Measurements from ENCODE around the gene CD4. TPM values are rescaled to one million over a fixed set of nuclear protein-coding genes. Genes with fewer than 3 reads are reported as not detected.

Gene CD4
- total and polyA plus RNA-seq, 7 experiments from 2014 or later: 164 to 576 (median 256) TPM

DNA sequence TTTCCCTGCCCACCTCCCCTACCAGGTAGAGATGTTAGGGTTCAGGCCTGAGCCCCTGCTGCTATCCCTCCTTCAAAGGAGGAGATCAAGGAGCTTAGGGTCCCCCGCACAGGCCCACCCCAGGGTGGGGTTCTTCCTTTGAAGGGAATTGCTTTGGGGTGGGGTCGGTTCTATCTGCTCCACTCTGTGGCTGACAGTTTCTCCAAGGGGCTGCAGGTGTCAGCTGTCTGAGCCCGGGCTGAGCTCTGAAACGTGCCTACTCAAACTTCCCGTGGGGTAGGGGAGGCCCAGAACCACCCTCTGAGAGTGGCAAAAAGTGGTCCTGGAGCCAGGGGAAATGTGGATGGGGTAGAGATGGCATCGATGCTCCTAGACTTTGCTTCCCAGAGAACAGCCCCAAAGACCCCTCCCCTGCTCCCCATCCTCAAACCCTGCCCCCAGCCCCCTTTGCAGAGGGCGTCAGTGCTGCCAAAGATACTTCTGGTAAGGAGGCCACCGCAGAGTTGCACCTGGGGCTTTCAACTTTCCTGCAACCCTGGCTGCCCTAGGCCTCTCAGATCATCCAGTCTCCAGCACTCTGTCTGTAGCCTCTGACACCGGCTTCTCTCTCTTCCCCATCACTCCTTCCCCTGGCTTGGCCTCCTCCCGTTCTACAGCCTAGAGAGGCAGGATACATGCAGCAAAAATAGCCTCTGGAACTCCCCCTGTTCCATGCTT, 6.3 kb upstream of the CD4 start:
- Mint-ChIP-seq H3K36me3 (peaks cover 0 to 5% (median 0%) of the 10 kb centered on the region in 5 donors), H3K9me3 (no peaks in the 10 kb centered on the region), H3K4me1 (peaks cover 42 to 87% (median 84%) of the 10 kb centered on the region in 7 donors), H3K27me3 (no peaks in the 10 kb centered on the region), H3K27ac (peak overlapping the region; percentile 90 to 98 (median 94)), H3K4me3 (peak overlapping the region; percentile 14 to 69 (median 57))
- Histone ChIP-seq H3K36me3 (ENCODE audit: control insufficient read depth in 2 of 3, insufficient read depth in 3 of 3, low read length in 3 of 3) (no peaks in the 10 kb centered on the region), H3K9me3 (ENCODE audit: control insufficient read depth in 2 of 3, low read length in 3 of 3) (no peaks in the 10 kb centered on the region), H3K27ac (ENCODE audit: low read depth, low read length) (peak overlapping the region; percentile 88), H3K4me3 (ENCODE audit: low read length) (no peak overlapping the region), H3K4me1 (ENCODE audit: control insufficient read depth in 2 of 2, insufficient read depth in 2 of 2, low read length in 2 of 2) (peaks cover 4 to 82% of the 10 kb centered on the region in 2 donors), H3K27me3 (ENCODE audit: control insufficient read depth in 2 of 2, insufficient read depth in 2 of 2, low read length in 2 of 2) (no peaks in the 10 kb centered on the region)
- ATAC-seq (no peak), DNase-seq (peak in 1 of 9 donors; percentile 12)
- intact Hi-C loops (cut with micrococcal nuclease): loop anchor here in 1 of 2 donors (1.0 kb wide), 2 partner anchors 10 to 11 kb away; partner anchors contain the start of gene LAG3
- ChIA-PET POLR2A (interaction anchor here (0.6 to 5.1 kb wide), 11 partner anchors 9 to 93 kb away, joined by 3 to 40 read pairs (median 4); partner anchors contain the start of genes LAG3, MLF2 and ZNF384), CTCF (interaction anchor here (0.6 to 5.1 kb wide), 7 partner anchors 9 to 173 kb away, joined by 3 to 24 read pairs (median 3); partner anchors contain the start of genes CDCA3, MLF2, PTMS and USP5)

DNA sequence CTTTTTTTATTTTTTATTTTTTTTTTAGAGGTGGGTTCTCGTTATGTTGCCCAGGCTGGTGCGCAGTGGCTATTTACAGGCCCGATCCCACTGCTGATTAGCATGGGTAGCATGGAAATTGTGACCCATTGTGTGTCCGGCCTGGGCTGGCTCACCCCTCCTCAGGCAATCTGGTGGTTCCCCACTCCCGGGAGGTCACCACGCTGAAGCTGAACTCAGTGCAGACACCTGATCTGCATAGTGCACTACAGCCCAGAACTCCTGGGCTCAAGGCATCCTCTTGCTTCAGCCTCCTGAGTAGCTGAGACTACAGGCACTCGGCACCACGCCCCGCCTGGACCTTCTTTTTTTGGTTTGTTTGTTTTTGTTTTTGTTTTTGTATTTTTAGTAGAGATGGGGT, 5.5 kb upstream of the CD4 start:
- Mint-ChIP-seq H3K4me1 (peaks cover 39 to 87% (median 84%) of the 10 kb centered on the region in 7 donors), H3K36me3 (no peaks in the 10 kb centered on the region)
- intact Hi-C loops (cut with micrococcal nuclease): loop anchor here in 1 of 2 donors (1.0 kb wide), 2 partner anchors 9 to 12 kb away; partner anchors contain the start of gene LAG3

DNA sequence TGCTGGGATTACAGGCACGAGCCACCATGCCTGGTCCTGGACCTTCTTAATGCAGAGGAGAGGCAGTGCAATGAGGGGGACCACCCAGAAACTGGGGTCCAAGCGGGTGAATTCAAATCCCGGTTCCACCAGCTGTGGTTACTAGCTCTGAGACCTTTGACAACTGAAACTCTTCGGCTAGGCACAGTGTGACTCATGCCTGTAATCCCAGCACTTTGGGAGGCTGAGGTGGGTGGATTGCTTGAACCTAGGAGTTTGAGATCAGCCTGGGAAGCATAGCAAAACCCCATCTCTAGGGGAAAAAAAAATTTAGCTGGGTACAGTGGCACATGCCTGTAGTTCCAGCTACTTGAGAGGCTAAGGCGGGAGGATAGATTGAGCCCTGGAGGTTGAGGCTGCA, 5.0 kb upstream of the CD4 start:
- Mint-ChIP-seq H3K9me3 (no peaks in the 10 kb centered on the region), H3K27ac (peak overlapping the region; percentile 52 to 97 (median 94)), H3K36me3 (no peaks in the 10 kb centered on the region), H3K4me3 (peak overlapping the region in 4 of 10 donors; percentile 11 to 67 (median 40)), H3K27me3 (no peaks in the 10 kb centered on the region), H3K4me1 (peaks cover 39 to 87% (median 84%) of the 10 kb centered on the region in 7 donors)
- Histone ChIP-seq H3K27ac (ENCODE audit: low read depth, low read length) (peak overlapping the region; percentile 88), H3K4me1 (ENCODE audit: control insufficient read depth in 2 of 2, insufficient read depth in 2 of 2, low read length in 2 of 2) (peaks cover 0 to 83% of the 10 kb centered on the region in 2 donors), H3K4me3 (ENCODE audit: low read length) (no peak overlapping the region), H3K27me3 (ENCODE audit: control insufficient read depth in 2 of 2, insufficient read depth in 2 of 2, low read length in 2 of 2) (no peaks in the 10 kb centered on the region), H3K36me3 (ENCODE audit: control insufficient read depth in 2 of 3, insufficient read depth in 3 of 3, low read length in 3 of 3) (no peaks in the 10 kb centered on the region), H3K9me3 (ENCODE audit: control insufficient read depth in 2 of 3, low read length in 3 of 3) (no peaks in the 10 kb centered on the region)
- intact Hi-C loops (cut with micrococcal nuclease): no loop called here
- POLR2A ChIA-PET: interaction anchor here (1.1 to 5.1 kb wide), 4 partner anchors 8 to 45 kb away, joined by 3 to 40 read pairs (median 11); partner anchors contain the start of gene MLF2
- ATAC-seq (no peak), DNase-seq (peak in 1 of 9 donors; percentile 2)
- CTCF ChIA-PET: interaction anchor here (1.0 to 5.1 kb wide), 4 partner anchors 18 to 174 kb away, joined by 3 to 24 read pairs (median 6); partner anchors contain the start of gene PTMS

More for the DNA sequence above, 5.5 kb upstream of the CD4 start:
- Mint-ChIP-seq H3K27ac (peak overlapping the region; percentile 52 to 97 (median 94)), H3K27me3 (no peaks in the 10 kb centered on the region), H3K9me3 (no peaks in the 10 kb centered on the region), H3K4me3 (peak overlapping the region in 4 of 10 donors; percentile 55 to 67 (median 59))
- no peaks in the 10 kb centered on the region for H3K36me3 ChIP-seq (ENCODE audit: control insufficient read depth in 2 of 3, insufficient read depth in 3 of 3, low read length in 3 of 3)
- H3K9me3 ChIP-seq (ENCODE audit: control insufficient read depth in 2 of 3, low read length in 3 of 3): no peaks in the 10 kb centered on the region
- H3K4me3 ChIP-seq (ENCODE audit: low read length): no peak overlapping the region
- ATAC-seq (no peak), DNase-seq (peak in 1 of 9 donors; percentile 1)
- ChIA-PET POLR2A (interaction anchor here (0.6 to 5.1 kb wide), 8 partner anchors 9 to 94 kb away, joined by 3 to 40 read pairs (median 4); partner anchors contain the start of genes MLF2 and ZNF384), CTCF (interaction anchor here (1.2 to 5.1 kb wide), 3 partner anchors 17 to 173 kb away, joined by 3 to 24 read pairs (median 8); partner anchors contain the start of gene PTMS)
- H3K4me1 ChIP-seq (ENCODE audit: control insufficient read depth in 2 of 2, insufficient read depth in 2 of 2, low read length in 2 of 2): peaks cover under 1 to 83% of the 10 kb centered on the region in 2 donors
- H3K27ac ChIP-seq (ENCODE audit: low read depth, low read length): peak overlapping the region; percentile 88
- no peaks in the 10 kb centered on the region for H3K27me3 ChIP-seq (ENCODE audit: control insufficient read depth in 2 of 2, insufficient read depth in 2 of 2, low read length in 2 of 2)

DNA sequence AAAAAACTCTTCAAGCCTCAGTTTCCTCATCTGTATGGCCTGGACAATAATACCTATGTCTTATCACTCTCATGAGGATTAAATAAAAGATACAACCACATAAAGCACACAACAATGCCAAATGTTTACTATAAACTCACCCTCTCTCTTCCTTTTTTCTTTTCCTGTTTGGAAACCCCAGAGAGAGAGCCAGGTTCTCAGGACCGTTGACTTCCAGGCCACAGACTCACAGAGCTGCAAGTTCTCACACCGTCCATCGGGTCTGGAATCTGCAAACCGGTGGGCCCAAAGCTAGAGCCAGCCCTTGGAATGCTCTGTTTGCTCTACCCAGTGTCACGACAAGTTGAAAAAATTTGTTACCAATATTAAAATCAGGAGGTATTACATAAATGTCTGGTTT, 4.6 kb upstream of the CD4 start:
- intact Hi-C loops (cut with micrococcal nuclease): no loop called here
- no peak for ATAC-seq
- ChIA-PET POLR2A (interaction anchor here (1.5 to 5.1 kb wide), 4 partner anchors 8 to 44 kb away, joined by 5 to 40 read pairs (median 11); partner anchors contain the start of gene MLF2), CTCF (interaction anchor here (0.7 to 5.1 kb wide), 4 partner anchors 18 to 164 kb away, joined by 3 to 24 read pairs (median 6); partner anchors contain the start of gene PTMS)
- H3K9me3 Mint-ChIP-seq: no peaks in the 10 kb centered on the region
- Histone ChIP-seq H3K4me1 (ENCODE audit: control insufficient read depth in 2 of 2, insufficient read depth in 2 of 2, low read length in 2 of 2) (peaks cover 0 to 78% of the 10 kb centered on the region in 2 donors), H3K4me3 (ENCODE audit: low read length) (peak overlapping the region; percentile 13), H3K27me3 (ENCODE audit: control insufficient read depth in 2 of 2, insufficient read depth in 2 of 2, low read length in 2 of 2) (no peaks in the 10 kb centered on the region), H3K36me3 (ENCODE audit: control insufficient read depth in 2 of 3, insufficient read depth in 3 of 3, low read length in 3 of 3) (no peaks in the 10 kb centered on the region), H3K9me3 (ENCODE audit: control insufficient read depth in 2 of 3, low read length in 3 of 3) (no peaks in the 10 kb centered on the region), H3K27ac (ENCODE audit: low read depth, low read length) (peak overlapping the region; percentile 88)
- peak in 1 of 9 donors; percentile 5 for DNase-seq
- peaks cover 37 to 85% (median 81%) of the 10 kb centered on the region in 7 donors for H3K4me1 Mint-ChIP-seq
- H3K27me3 Mint-ChIP-seq: no peaks in the 10 kb centered on the region
- H3K36me3 Mint-ChIP-seq: peaks cover 0 to 1% (median 0%) of the 10 kb centered on the region in 5 donors
- H3K4me3 Mint-ChIP-seq: peak overlapping the region in 5 of 10 donors; percentile 11 to 67 (median 23)
- H3K27ac Mint-ChIP-seq: peak overlapping the region in 8 of 9 donors; percentile 88 to 97 (median 94)

DNA sequence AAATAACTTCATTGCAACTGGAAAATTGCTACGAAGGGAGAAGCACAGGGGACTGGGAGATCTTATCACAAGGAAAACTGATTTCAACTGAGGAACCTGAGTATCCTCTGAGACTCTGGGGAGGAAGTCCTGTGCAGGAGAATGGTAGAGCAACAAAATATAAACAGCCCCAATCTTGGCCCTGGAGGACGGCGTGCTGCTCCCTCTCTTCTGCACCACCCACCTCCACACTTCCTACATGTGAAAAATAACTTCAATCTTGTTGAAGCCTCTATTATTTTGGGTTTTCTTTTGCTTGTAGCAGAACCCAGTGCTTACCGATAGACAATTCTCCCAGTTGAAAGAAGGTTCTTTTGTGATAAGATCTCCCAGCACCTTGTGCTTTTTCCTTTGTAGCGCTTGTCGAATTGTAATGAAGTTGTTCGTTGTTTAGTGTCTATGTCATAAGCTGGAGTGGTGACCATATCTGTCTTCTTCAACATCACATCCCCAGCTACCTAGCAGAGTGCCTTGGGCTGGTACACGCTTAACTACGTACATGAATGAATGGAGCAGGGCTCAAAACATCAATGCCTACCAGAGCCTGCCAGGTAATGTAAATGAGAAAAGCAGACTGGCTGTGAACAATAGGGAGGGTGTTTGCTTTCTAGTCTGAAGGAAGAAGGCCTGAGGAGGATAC, 2.8 kb upstream of the CD4 start:
- H3K36me3 Mint-ChIP-seq: peaks cover 0 to 7% (median 0%) of the 10 kb centered on the region in 5 donors
- intact Hi-C loops (cut with micrococcal nuclease): no loop called here
- Histone ChIP-seq H3K4me1 (ENCODE audit: control insufficient read depth in 2 of 2, insufficient read depth in 2 of 2, low read length in 2 of 2) (peaks cover 0 to 67% of the 10 kb centered on the region in 2 donors), H3K9me3 (ENCODE audit: control insufficient read depth in 2 of 3, low read length in 3 of 3) (no peaks in the 10 kb centered on the region), H3K27ac (ENCODE audit: low read depth, low read length) (peak overlapping the region; percentile 88), H3K4me3 (ENCODE audit: low read length) (peak overlapping the region; percentile 4), H3K36me3 (ENCODE audit: control insufficient read depth in 2 of 3, insufficient read depth in 3 of 3, low read length in 3 of 3) (no peaks in the 10 kb centered on the region), H3K27me3 (ENCODE audit: control insufficient read depth in 2 of 2, insufficient read depth in 2 of 2, low read length in 2 of 2) (no peaks in the 10 kb centered on the region)
- no peaks in the 10 kb centered on the region for H3K9me3 Mint-ChIP-seq
- ChIA-PET CTCF (interaction anchor here (0.6 to 3.2 kb wide), 4 partner anchors 10 to 38 kb away, joined by 3 to 12 read pairs (median 4); partner anchors contain the start of gene PTMS), POLR2A (interaction anchor here (0.6 to 2.3 kb wide), 15 partner anchors 8 to 216 kb away, joined by 3 to 17 read pairs (median 3); partner anchors contain the start of genes C12orf57, LAG3, MLF2 and P3H3)
- H3K27me3 Mint-ChIP-seq: no peaks in the 10 kb centered on the region
- peak in 7 of 9 donors; percentile 64 to 89 (median 87) for DNase-seq
- H3K27ac Mint-ChIP-seq: peak overlapping the region; percentile 92 to 98 (median 96)
- H3K4me3 Mint-ChIP-seq: peak overlapping the region; percentile 67 to 83 (median 76)
- peaks cover 35 to 79% (median 70%) of the 10 kb centered on the region in 7 donors for H3K4me1 Mint-ChIP-seq
- peak; percentile 85 for ATAC-seq
